Type B pancreatic cell (in vitro differentiated cells): ENCODE results near the gene WNT3A. TPM values are rescaled to one million over a fixed set of nuclear protein-coding genes. Genes with fewer than 3 reads are reported as not detected.
A peak's percentile ranks its signal among the peaks of the same experiment; 100 is the strongest.

Experiments
- DNase-seq: peaks from one replicate; pipeline ENCODE4 v3.0.0; 2021; ENCODE audit warnings: mixed read lengths; ENCODE audit not compliant: unreplicated experiment; ENCODE audit errors: extremely low spot score
- H3K27ac Mint-ChIP-seq: 2 replicates; pipeline ENCODE4 v1.8.0; 2021; ENCODE audit warnings: mild to moderate bottlenecking, mixed read lengths
- H3K27me3 Mint-ChIP-seq: 2 replicates; pipeline ENCODE4 v1.8.0; 2021; ENCODE audit warnings: mixed read lengths
- H3K36me3 Mint-ChIP-seq: 2 replicates; pipeline ENCODE4 v1.8.0; 2021; ENCODE audit warnings: mixed read lengths
- H3K4me1 Mint-ChIP-seq: one replicate; pipeline ENCODE4 v1.8.0; 2021; ENCODE audit warnings: mixed read lengths; ENCODE audit not compliant: unreplicated experiment
- H3K4me3 Mint-ChIP-seq: 2 replicates; pipeline ENCODE4 v1.8.0; 2021; ENCODE audit warnings: mild to moderate bottlenecking, mixed read lengths
- H3K9me3 Mint-ChIP-seq: 2 replicates; pipeline ENCODE4 v1.8.0; 2021; ENCODE audit warnings: mixed read lengths
- CTCF ChIP-seq: fragments of 200-600 bp; sonication (generic); conservative IDR thresholded peaks from 2 replicates; pipeline ENCODE4 v1.5.0; 2021; ENCODE audit warnings: antibody characterized with exemption, mild to moderate bottlenecking
- total RNA-seq: library from RNA; stranded (reverse); gene quantifications from 2 replicates; pipeline ENCODE4 v1.2.1, GENCODE V29; 2021; ENCODE audit warnings: low replicate concordance

Gene WNT3A
- total RNA-seq, 1 donor from 2014 or later = 6.4 TPM

GRCh38 chr1:228060458-228061190, 53.8 kb downstream of the WNT3A start:
- no peak for DNase-seq
- H3K36me3 Mint-ChIP-seq = no peaks in the 10 kb centered on the region
- H3K27ac Mint-ChIP-seq = peak overlapping the region; percentile 27
- H3K27me3 Mint-ChIP-seq = peaks cover 57% of the 10 kb centered on the region
- no peak for TF ChIP-seq CTCF
- peak overlapping the region; percentile 81 for H3K4me3 Mint-ChIP-seq
- peaks cover 5% of the 10 kb centered on the region for H3K9me3 Mint-ChIP-seq
- H3K4me1 Mint-ChIP-seq = no peaks in the 10 kb centered on the region

- DNase-seq = no peak
- Mint-ChIP-seq H3K27ac (peak overlapping the region; percentile 27), H3K9me3 (peaks cover 5% of the 10 kb centered on the region), H3K4me1 (no peaks in the 10 kb centered on the region), H3K36me3 (no peaks in the 10 kb centered on the region), H3K27me3 (peaks cover 51% of the 10 kb centered on the region), H3K4me3 (peak overlapping the region; percentile 62)
- no peak for TF ChIP-seq CTCF
Measured at GRCh38 chr1:228061411-228062084, 54.8 kb downstream of the WNT3A start.

GRCh38 chr1:228062085-228062791, 55.4 kb downstream of the WNT3A start:
- DNase-seq = no peak
- H3K27me3 Mint-ChIP-seq = peaks cover 51% of the 10 kb centered on the region
- H3K27ac Mint-ChIP-seq = no peak overlapping the region
- no peaks in the 10 kb centered on the region for H3K36me3 Mint-ChIP-seq
- TF ChIP-seq CTCF = no peak
- H3K4me1 Mint-ChIP-seq = no peaks in the 10 kb centered on the region
- H3K4me3 Mint-ChIP-seq = no peak overlapping the region
- peaks cover 5% of the 10 kb centered on the region for H3K9me3 Mint-ChIP-seq

- no peak for DNase-seq
- no peak overlapping the region for H3K4me3 Mint-ChIP-seq
- no peak for TF ChIP-seq CTCF
- H3K27me3 Mint-ChIP-seq = peaks cover 49% of the 10 kb centered on the region
- no peak overlapping the region for H3K27ac Mint-ChIP-seq
- H3K36me3 Mint-ChIP-seq = no peaks in the 10 kb centered on the region
- H3K9me3 Mint-ChIP-seq = peaks cover 5% of the 10 kb centered on the region
- H3K4me1 Mint-ChIP-seq = no peaks in the 10 kb centered on the region
Measured at GRCh38 chr1:228062812-228063211, 56.0 kb downstream of the WNT3A start.

GRCh38 chr1:228063251-228064191, 56.7 kb downstream of the WNT3A start:
- Mint-ChIP-seq H3K27me3 (peaks cover 47% of the 10 kb centered on the region), H3K27ac (no peak overlapping the region), H3K4me1 (no peaks in the 10 kb centered on the region), H3K4me3 (no peak overlapping the region), H3K9me3 (no peaks in the 10 kb centered on the region), H3K36me3 (no peaks in the 10 kb centered on the region)
- DNase-seq = no peak
- TF ChIP-seq CTCF = no peak
